T-helper 1 cell treated with Interleukin-12 subunit alpha and Interleukin-12 subunit beta and Interleukin-4 antibody, amounts not matched to agents 30 ng/mL and 1 ng/mL, for 36 hours (primary cell): ENCODE measurements around the gene FAM186B. TPM values are rescaled to one million over a fixed set of nuclear protein-coding genes. Genes with fewer than 3 reads are reported as not detected.

ENCODE experiments used
- intact Hi-C: fragments of 100-400 bp; cut with micrococcal nuclease; formaldehyde crosslinking; loops from one replicate; pipeline ENCODE4 v1.15.1; 2024
- total RNA-seq: library from RNA; stranded (reverse); gene quantifications from 2 replicates; pipeline ENCODE4 v1.2.3, GENCODE V29; 2022

The FAM186B gene
- total RNA-seq, 1 donor from 2014 or later: 0.54 TPM

DNA sequence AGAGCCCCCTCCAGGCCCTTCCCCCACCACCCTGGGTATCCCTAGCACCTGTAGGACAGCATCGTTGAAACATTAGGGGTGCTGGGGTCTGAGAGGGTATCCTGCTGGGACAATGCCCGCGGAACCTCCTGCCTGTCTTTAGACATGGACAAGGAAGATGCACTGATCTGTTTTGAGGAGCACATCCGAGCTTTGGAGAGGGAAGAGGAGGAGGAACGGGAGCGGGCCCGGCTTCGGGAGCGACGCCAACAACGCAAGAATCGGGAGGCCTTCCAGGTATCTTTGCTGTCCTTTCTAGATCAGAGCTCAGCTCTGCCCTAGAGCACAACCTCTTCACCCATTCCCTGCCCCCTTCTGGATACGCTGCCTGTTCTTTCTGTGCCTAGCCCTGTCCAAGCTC, 31.1 kb upstream of the FAM186B start:
- intact Hi-C loops: loop anchor here (2.0 kb wide), 1 partner anchor 114 kb away; no protein-coding TSS in a partner anchor

GRCh38 chr12:49635656-49636055, 30.2 kb upstream of the FAM186B start:
- intact Hi-C loops: loop anchor here (2.0 kb wide), 1 partner anchor 115 kb away; no protein-coding TSS in a partner anchor

DNA sequence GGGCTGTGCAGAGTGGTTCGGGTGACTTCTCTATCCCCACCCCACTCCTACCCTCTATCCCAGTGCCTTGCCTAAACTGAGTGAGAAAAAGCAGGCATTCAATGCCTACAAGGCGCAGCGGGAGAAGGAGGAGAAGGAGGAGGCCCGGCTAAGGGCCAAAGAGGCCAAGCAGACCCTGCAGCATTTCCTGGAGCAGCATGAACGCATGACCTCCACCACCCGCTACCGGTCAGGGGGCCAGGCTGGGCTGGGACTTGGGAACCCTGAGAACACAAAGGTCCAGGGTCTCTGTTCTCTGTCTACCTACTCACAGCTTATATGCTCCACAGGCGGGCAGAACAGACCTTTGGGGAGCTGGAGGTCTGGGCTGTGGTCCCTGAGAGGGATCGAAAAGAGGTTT, 29.6 kb upstream of the FAM186B start:
- intact Hi-C loops: no loop called here

- intact Hi-C loops: no loop called here
Observed at GRCh38 chr12:49633703-49634345, 28.4 kb upstream of the FAM186B start.

DNA sequence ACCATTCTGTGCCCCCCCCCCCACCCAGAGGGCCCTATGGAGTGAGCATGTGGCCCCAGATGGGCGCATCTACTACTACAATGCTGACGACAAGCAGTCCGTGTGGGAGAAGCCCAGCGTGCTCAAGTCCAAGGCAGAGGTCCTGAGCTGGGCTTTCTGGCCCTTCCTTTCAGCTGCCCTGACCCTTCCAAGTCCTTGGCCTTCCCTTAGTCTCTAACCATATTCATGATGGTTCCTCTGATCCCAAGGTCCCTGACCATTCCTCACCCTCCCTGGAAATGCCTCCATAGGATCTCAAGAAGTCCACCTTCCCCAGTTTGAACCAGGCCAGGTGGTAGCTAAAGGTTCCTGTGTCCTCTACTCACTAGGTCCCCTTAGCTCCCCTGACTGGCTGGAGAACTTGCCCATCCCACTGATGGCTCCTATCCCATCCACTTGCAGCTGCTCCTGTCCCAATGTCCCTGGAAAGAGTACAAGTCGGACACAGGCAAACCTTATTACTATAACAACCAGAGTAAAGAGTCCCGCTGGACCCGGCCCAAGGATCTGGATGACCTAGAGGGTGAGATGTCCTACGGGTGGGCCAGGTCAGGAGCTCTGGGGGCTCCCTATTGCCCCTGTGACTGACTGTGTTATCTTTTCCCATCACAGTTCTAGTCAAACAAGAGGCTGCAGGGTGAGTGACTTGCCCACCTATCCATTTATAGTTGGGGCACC, 27.7 kb upstream of the FAM186B start:
- intact Hi-C loops: no loop called here

DNA sequence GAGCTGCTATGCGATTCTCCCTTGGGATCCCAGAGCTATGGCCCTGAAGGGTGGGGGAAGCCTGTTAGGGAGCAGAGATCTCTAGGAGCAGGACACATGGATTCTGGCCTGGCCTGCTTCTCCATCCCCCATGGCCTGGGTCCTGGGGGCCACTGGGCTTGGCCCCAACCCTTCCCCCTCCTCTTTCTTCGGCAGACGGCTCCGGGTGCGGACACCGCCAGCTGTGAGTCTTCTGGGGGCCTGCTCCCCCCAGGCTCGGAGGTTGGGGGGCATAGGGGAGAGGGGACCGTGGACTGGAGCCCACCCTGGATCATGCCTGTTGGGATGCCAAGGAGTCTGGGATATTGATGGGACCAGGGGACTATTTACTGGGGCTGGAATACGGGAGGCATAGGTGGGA, 27.0 kb upstream of the FAM186B start:
- intact Hi-C loops: no loop called here

DNA sequence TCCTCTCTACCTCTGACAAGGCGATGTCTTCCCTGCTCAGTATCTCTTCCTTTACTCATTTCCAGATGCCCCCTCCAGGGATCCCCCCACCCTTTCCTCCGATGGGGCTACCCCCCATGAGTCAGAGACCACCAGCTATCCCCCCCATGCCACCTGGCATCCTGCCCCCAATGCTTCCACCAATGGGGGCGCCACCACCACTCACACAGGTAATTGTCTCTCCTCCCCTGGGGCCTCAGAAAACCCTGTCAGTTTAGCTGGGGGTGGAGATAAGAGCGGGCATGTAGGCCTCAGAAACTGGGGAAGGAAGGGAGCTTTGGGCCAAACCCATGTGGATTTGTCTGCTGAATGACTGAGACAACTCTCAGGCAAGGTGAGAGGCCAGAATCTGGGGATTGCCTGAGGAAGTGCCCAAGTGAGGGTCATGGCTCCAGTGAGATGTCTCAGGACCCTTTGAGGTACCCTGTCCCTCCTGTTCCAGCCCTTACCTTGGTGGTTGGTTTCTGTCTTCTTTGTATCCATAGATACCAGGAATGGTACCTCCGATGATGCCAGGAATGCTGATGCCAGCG, 26.0 kb upstream of the FAM186B start:
- intact Hi-C loops: no loop called here

DNA sequence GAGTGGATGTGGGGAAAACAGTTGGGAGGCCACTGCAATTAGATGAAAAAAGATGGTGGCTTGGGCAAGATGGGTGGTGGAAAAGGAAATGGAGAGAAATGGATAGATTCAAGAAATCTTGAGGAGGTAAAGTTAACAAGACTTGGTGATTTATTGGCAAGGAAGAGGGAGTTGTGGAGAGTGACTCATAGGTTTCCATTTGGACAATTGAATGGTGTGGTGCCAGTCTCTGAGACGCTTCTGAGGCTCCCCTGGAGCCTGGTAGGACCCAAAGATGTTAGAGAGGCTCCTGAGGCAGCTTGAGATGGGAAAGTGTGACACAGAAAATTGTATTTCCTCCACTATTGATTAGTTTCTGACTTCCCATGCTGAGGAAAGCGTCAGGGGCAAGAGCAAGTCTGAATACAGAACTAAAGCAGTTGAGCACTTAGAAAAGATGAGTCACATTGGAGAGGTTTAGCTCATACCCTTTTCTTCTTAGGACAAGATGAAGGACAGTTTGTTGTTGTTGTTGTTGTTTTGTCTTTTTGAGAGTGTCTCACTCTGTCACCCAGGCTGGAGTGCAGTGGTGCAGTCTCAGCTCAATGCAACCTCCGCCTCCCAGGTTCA, 22.4 kb upstream of the FAM186B start:
- intact Hi-C loops: loop anchor here (10.0 kb wide), 1 partner anchor 443 kb away; the partner anchor contains the start of gene TUBA1A

GRCh38 chr12:49626836-49627235, 21.4 kb upstream of the FAM186B start:
- intact Hi-C loops: loop anchor here (1.0 to 10.0 kb wide), 3 partner anchors 10 to 442 kb away; partner anchors contain the start of gene TUBA1A

GRCh38 chr12:49626169-49626835, 20.9 kb upstream of the FAM186B start:
- intact Hi-C loops: loop anchor here (1.0 to 10.0 kb wide), 3 partner anchors 11 to 442 kb away; partner anchors contain the start of gene TUBA1A

GRCh38 chr12:49624921-49625577, 19.6 kb upstream of the FAM186B start:
- intact Hi-C loops: loop anchor here (5.0 to 10.0 kb wide), 3 partner anchors 258 to 487 kb away; partner anchors contain the start of genes COX14, SPATS2 and TUBA1A

DNA sequence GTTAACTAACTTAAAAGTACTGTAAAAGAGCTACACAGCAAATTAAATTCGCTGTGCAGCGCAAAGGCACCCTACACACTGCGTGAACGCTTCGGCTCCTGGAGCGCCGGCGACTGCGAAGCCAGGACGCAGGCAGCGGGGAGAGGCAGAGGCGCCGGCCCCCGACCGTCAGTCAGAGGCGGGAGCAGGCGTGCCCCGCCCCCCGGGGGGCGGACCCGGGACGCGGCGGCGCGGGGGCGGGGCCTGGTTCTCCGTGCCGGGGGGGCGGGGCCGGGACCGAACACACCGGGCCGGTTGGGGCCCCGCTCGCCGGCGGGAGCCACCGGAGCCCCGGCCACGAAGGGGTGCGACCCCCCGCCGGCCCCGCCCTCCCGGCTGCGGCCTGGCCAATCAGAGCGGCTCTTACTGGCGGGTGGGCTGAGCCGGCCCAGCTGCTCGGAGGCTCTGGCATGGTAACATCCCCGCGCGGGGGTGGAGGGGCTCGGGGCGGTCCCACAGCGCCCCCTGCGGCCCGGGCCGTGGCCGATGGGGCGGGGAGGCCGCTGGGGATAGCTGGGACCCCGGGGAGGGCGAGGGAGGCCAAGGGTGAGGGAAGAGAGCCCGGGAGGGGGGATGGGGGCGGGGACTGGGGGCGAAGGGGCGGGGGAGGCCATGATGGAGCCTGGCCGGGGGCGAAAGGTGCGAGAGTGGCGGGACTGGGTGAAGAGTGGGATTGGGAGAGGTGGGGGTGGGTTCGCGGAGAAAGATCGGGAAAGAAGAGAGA, 17.9 kb upstream of the FAM186B start, which contains the start of gene PRPF40B:
TSS of gene PRPF40B (plus strand) at position 420 of the 763 bp plus-strand sequence. CDS start at position 450, 30 bp downstream.
- intact Hi-C loops: loop anchor here (1.0 to 10.0 kb wide), 8 partner anchors 40 to 493 kb away; partner anchors contain the start of genes COX14, FMNL3, NCKAP5L and SPATS2

DNA sequence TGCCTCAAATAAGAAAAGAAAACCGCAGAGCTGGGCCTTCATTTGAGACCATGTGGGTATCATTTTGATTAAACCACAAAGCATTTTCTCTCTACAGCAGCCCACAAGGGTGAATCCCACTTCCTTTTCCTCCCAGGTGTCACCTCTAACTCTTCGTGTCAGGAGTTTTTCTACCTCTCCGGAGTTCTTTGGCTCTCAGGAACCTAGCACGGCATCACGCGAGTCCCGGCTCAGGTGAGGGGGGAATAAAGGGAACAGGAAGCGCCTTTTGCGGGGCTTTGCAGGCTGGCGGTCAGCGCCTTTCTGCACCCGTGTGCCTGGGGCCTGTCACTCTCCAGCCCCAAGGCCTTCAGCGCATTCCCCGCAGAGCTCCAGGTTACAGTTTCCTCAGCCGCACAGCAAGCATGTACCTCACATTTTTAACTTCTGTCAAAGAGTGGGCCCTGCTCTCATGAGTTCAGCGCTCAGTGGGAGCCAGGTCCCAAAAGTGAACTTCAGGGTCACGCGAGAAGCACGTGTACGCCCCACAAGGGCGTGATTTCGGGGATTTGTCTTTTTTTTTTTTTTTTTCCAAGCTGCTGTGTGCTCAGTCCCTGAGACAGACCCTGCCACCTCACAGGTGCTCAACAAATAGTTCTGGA, 17.2 kb upstream of the FAM186B start:
- intact Hi-C loops: loop anchor here (1.0 to 10.0 kb wide), 10 partner anchors 41 to 492 kb away; partner anchors contain the start of genes COX14, FMNL3, MCRS1 and NCKAP5L

DNA sequence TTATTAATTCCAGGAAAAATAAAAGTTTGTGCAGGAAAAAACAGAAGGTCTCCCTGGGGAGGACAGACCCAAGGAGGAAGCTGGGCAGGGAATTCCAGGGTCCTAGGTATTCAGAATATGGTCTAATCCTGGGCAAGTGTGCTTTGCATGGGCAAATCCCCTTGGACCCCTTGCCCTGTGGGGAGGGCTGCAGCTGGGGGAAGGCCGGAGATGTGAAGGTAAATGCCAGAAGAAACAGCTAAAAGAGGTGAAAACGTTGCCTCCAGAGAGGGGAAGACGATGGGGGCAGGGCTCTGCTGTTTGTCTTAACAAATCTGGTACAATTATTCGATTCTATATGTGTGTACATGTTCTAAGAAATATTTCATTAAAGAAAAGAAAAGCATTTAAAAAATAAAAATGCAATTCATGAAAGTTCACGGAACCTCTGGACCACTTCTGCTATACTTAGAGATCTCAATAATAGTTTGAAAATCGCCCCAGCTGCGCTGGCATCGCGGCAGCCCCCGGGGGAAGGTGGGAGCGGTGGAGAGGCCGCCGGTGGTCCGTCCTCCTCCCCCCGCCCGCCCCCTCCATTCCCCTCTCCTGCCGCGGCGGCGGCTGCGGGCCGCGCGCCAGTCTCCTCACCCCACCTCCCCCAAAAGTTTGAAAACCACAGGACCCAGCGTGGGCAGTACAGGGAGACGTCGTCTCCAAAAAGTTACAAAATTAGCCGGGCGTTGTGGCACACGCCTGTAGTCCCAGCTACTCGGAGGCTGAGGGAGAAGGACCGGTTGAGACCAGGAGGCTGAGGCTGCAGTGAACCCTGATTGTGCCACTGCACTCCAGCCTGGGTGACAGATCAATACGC, 16.4 kb upstream of the FAM186B start:
- intact Hi-C loops: loop anchor here (1.0 to 10.0 kb wide), 6 partner anchors 54 to 491 kb away; partner anchors contain the start of genes COX14, MCRS1, SPATS2 and TUBA1A

- intact Hi-C loops: no loop called here
Observed at GRCh38 chr12:49619286-49619685, 13.8 kb upstream of the FAM186B start.

GRCh38 chr12:49618576-49618975, 13.1 kb upstream of the FAM186B start:
- intact Hi-C loops: no loop called here

- intact Hi-C loops: no loop called here
Observed at GRCh38 chr12:49616533-49617219, 11.2 kb upstream of the FAM186B start.
